H1 (cell line): ENCODE measurements around the gene CELSR3. TPM values are rescaled to one million over a fixed set of nuclear protein-coding genes. Genes with fewer than 3 reads are reported as not detected.

Experiments
- CTCF ChIA-PET: fragments of 300-600 bp; sonication (Branson Sonifier 250); formaldehyde crosslinking; loops from one replicate; lab custom pipeline; 2021; ENCODE audit not compliant: partially characterized antibody; lab: Charles Lee
- POLR2A ChIA-PET: fragments of 300-600 bp; sonication (Branson Sonifier 250); formaldehyde crosslinking; loops from one replicate; lab custom pipeline; 2021; ENCODE audit warnings: inconsistent platforms; ENCODE audit not compliant: partially characterized antibody; lab: Charles Lee
- DNase-seq, 2 experiments: peaks; one replicate each; pipeline versions ENCODE4 v3.0.0 to v3.0.0-alpha.2; 2010 to 2022; ENCODE audit warnings: low spot score in 2 of 2, low read depth in 1 of 2, mixed read lengths in 1 of 2
- FAIRE-seq: peaks from 2 replicates; lab custom pipeline; 2011; peaks lifted over from hg19 to GRCh38; lab: Jason Lieb, UNC
- H2AFZ ChIP-seq: 2 replicates; pipeline ENCODE4 v1.8.1; 2012; ENCODE audit warnings: low read length, inconsistent platforms
- H2AK5ac ChIP-seq: 2 replicates; pipeline ENCODE4 v1.6.1; 2013; ENCODE audit warnings: low read depth, low read length
- H2BK120ac ChIP-seq: replicated peaks from 2 replicates; pipeline ENCODE3; 2013; ENCODE audit warnings: low read depth, low read length, inconsistent platforms
- H2BK12ac ChIP-seq: 2 replicates; pipeline ENCODE4 v1.6.1; 2013; ENCODE audit warnings: low read depth, low read length
- H2BK15ac ChIP-seq: 2 replicates; pipeline ENCODE4 v1.6.1; 2013; ENCODE audit warnings: low read length
- H2BK20ac ChIP-seq: 2 replicates; pipeline ENCODE4 v1.6.1; 2013; ENCODE audit warnings: low read length
- H2BK5ac ChIP-seq: 2 replicates; pipeline ENCODE4 v1.6.1; 2013; ENCODE audit warnings: low read depth, low read length
- H3K14ac ChIP-seq: 2 replicates; pipeline ENCODE4 v1.6.1; 2013; ENCODE audit warnings: inconsistent platforms; ENCODE audit not compliant: insufficient read length
- H3K18ac ChIP-seq: 2 replicates; pipeline ENCODE4 v1.6.1; 2013; ENCODE audit warnings: low read length; ENCODE audit errors: extremely low read depth
- H3K23ac ChIP-seq: 2 replicates; pipeline ENCODE4 v1.6.1; 2013; ENCODE audit warnings: inconsistent platforms; ENCODE audit not compliant: insufficient read length
- H3K23me2 ChIP-seq: 2 replicates; pipeline ENCODE4 v1.6.1; 2013; ENCODE audit warnings: low read depth, low read length
- H3K27ac ChIP-seq: 2 replicates; pipeline ENCODE4 v1.6.1; 2011; ENCODE audit warnings: low read depth, low read length, inconsistent platforms
- H3K27me3 ChIP-seq, 4 experiments: replicated peaks in 1 of 4; 1 replicate in 1 of 4; 2 replicates in 3 of 4; pipeline versions ENCODE4 v1.6.1 to v1.8.1; 2011 to 2013; ENCODE audit warnings: low read length in 3 of 4, mild to moderate bottlenecking in 3 of 4, inconsistent platforms in 2 of 4, mixed read lengths in 2 of 4, moderate library complexity in 1 of 4; ENCODE audit not compliant: control insufficient read depth in 3 of 4, insufficient read depth in 3 of 4; ENCODE audit errors: extremely low read depth in 1 of 4
- H3K36me3 ChIP-seq, 4 experiments: 2 replicates each; pipeline versions ENCODE4 v1.6.1 to v1.8.1; 2011 to 2013; ENCODE audit warnings: mild to moderate bottlenecking in 4 of 4, low read length in 3 of 4, moderate library complexity in 2 of 4, control low read depth in 1 of 4, inconsistent platforms in 1 of 4; ENCODE audit not compliant: insufficient read depth in 4 of 4, control insufficient read depth in 2 of 4
- H3K4ac ChIP-seq: replicated peaks from 2 replicates; pipeline ENCODE3; 2013; ENCODE audit warnings: low read length, low read depth, mixed read lengths, inconsistent platforms; ENCODE audit not compliant: insufficient read length
- H3K4me1 ChIP-seq, 4 experiments: replicated peaks in 1 of 4; 1 replicate in 1 of 4; 2 replicates in 3 of 4; pipeline versions ENCODE4 v1.6.1 to v1.8.1; 2011 to 2013; ENCODE audit warnings: low read length in 3 of 4, inconsistent platforms in 2 of 4, mixed read lengths in 1 of 4; ENCODE audit not compliant: insufficient read depth in 4 of 4, control insufficient read depth in 3 of 4
- H3K4me2 ChIP-seq, 2 experiments: 2 replicates each; pipeline versions ENCODE4 v1.6.1 to v1.8.1; 2011 to 2013; ENCODE audit warnings: low read depth in 2 of 2, low read length in 2 of 2, control low read depth in 1 of 2, inconsistent platforms in 1 of 2, mild to moderate bottlenecking in 1 of 2; ENCODE audit not compliant: insufficient read depth in 1 of 2
- H3K4me3 ChIP-seq, 4 experiments: fragments of 200-600, 300-600 bp in 1 of 4; sonication (generic), shearing (Covaris generic), sonication (Bioruptor Twin) in 1 of 4; 2 replicates each; pipeline versions ENCODE4 v1.5.1 to v1.8.1; 2011 to 2016; ENCODE audit warnings: low read length in 4 of 4, low read depth in 3 of 4, control low read depth in 2 of 4, inconsistent platforms in 2 of 4, mild to moderate bottlenecking in 2 of 4, mixed read lengths in 1 of 4, moderate library complexity in 1 of 4; ENCODE audit not compliant: insufficient read depth in 2 of 4; ENCODE audit errors: extremely low read depth in 1 of 4
- H3K56ac ChIP-seq: replicated peaks from 2 replicates; pipeline ENCODE3; 2013; ENCODE audit warnings: low read depth, mild to moderate bottlenecking, mixed read lengths, low read length, inconsistent platforms; ENCODE audit not compliant: insufficient read length
- H3K79me1 ChIP-seq: 2 replicates; pipeline ENCODE4 v1.6.1; 2013; ENCODE audit warnings: low read depth, low read length, control low read depth
- H3K79me2 ChIP-seq, 2 experiments: 2 replicates each; pipeline versions ENCODE4 v1.6.1 to v1.8.1; 2012 to 2013; ENCODE audit warnings: low read length in 2 of 2, mild to moderate bottlenecking in 2 of 2, inconsistent platforms in 1 of 2; ENCODE audit not compliant: insufficient read depth in 2 of 2, control insufficient read depth in 1 of 2
- H3K9ac ChIP-seq, 4 experiments: replicated peaks in 1 of 4; 1 replicate in 1 of 4; 2 replicates in 3 of 4; pipeline versions ENCODE4 v1.6.1 to v1.8.1; 2011 to 2013; ENCODE audit warnings: low read depth in 3 of 4, low read length in 3 of 4, control low read depth in 2 of 4, mild to moderate bottlenecking in 2 of 4, moderate library complexity in 2 of 4, inconsistent platforms in 1 of 4; ENCODE audit errors: extremely low read depth in 1 of 4
- H3K9me3 ChIP-seq, 2 experiments: 2 replicates each; pipeline versions ENCODE4 v1.6.1 to v1.8.1; 2012 to 2013; ENCODE audit warnings: mild to moderate bottlenecking in 2 of 2, moderate library complexity in 2 of 2, control low read depth in 1 of 2, inconsistent platforms in 1 of 2, low read depth in 1 of 2, low read length in 1 of 2, mixed read lengths in 1 of 2; ENCODE audit not compliant: insufficient read depth in 2 of 2
- H4K20me1 ChIP-seq, 2 experiments: replicated peaks in 1 of 2; 2 replicates each; pipeline versions ENCODE3 to v1.8.1; 2011 to 2013; ENCODE audit warnings: inconsistent platforms in 2 of 2, low read length in 2 of 2, mild to moderate bottlenecking in 1 of 2; ENCODE audit not compliant: insufficient read depth in 2 of 2, control insufficient read depth in 1 of 2
- H4K5ac ChIP-seq: 2 replicates; pipeline ENCODE4 v1.6.1; 2013; ENCODE audit warnings: low read length, low read depth, mixed read lengths, inconsistent platforms; ENCODE audit not compliant: insufficient read length
- H4K8ac ChIP-seq: 2 replicates; pipeline ENCODE4 v1.8.0; 2013; ENCODE audit warnings: mild to moderate bottlenecking, moderate library complexity, low read length, inconsistent platforms; ENCODE audit not compliant: insufficient read depth; ENCODE audit errors: extremely low read depth
- H4K91ac ChIP-seq: replicated peaks from 2 replicates; pipeline ENCODE3; 2013; ENCODE audit warnings: low read length, mixed read lengths, inconsistent platforms; ENCODE audit not compliant: insufficient read length
- BCL11A ChIP-seq, 2 experiments: IDR thresholded peaks; one replicate each; pipeline ENCODE4 v1.6.1; 2011; ENCODE audit warnings: low read depth in 2 of 2, low read length in 2 of 2, mild to moderate bottlenecking in 2 of 2
- CBX5 ChIP-seq: fragments of 300-800, 300-1000 bp; sonication (generic); IDR thresholded peaks from 2 replicates; pipeline ENCODE4 v1.7.1; 2016; ENCODE audit warnings: antibody characterized with exemption, low read length, low read depth
- JUND ChIP-seq: IDR thresholded peaks from 2 replicates; pipeline ENCODE4 v1.6.1; 2011; ENCODE audit warnings: mild to moderate bottlenecking, improper control_type of control experiment, low read length
- NANOG ChIP-seq: IDR thresholded peaks from 2 replicates; pipeline ENCODE4 v1.6.1; 2011; ENCODE audit warnings: low read length, low read depth, mild to moderate bottlenecking, inconsistent platforms; ENCODE audit not compliant: insufficient read depth, poor library complexity, severe bottlenecking
- RBBP5 ChIP-seq: IDR thresholded peaks from 2 replicates; pipeline ENCODE4 v1.7.1; 2012; ENCODE audit warnings: low read depth, mild to moderate bottlenecking, inconsistent platforms, low read length, moderate library complexity, borderline replicate concordance
- SIX5 ChIP-seq: IDR thresholded peaks from 2 replicates; pipeline ENCODE4 v1.6.1; 2011; ENCODE audit warnings: mild to moderate bottlenecking, low read depth, low read length
- SRF ChIP-seq: IDR thresholded peaks from 2 replicates; pipeline ENCODE4 v1.6.1; 2011; ENCODE audit warnings: mild to moderate bottlenecking, low read depth, low read length, moderate library complexity
- SUZ12 ChIP-seq: fragments of 200-600 bp; sonication (generic); IDR thresholded peaks from 2 replicates; pipeline ENCODE4 v1.6.1; 2012; ENCODE audit warnings: mild to moderate bottlenecking, inconsistent platforms, low read length, moderate library complexity, mixed read lengths
- TBP ChIP-seq: IDR thresholded peaks from 2 replicates; pipeline ENCODE4 v1.6.1; 2011; ENCODE audit warnings: low read depth, low read length, improper control_type of control experiment
- WGBS, 2 experiments: shearing (Covaris generic) in 1 of 2; methylation state at CpG; one replicate each; pipeline versions ENCODE4 v1.1.6 to v1.1.7; 2013 to 2015; ENCODE audit warnings: low lambda C conversion rate in 2 of 2, mixed read lengths in 2 of 2, inconsistent platforms in 1 of 2, low coverage in 1 of 2, missing lambda C conversion rate in 1 of 2; ENCODE audit not compliant: insufficient replicate concordance in 2 of 2, insufficient coverage in 1 of 2, insufficient read length in 1 of 2; ENCODE audit errors: extremely low coverage in 1 of 2, missing lambda C conversion rate in 1 of 2; 5-methylcytosine and 5-hydroxymethylcytosine counted together
- polyA plus RNA-seq, 7 experiments: library from polyadenylated mRNA; depleted of rRNA in 3 of 7; stranded (reverse) in 5 of 7; unstranded in 2 of 7; fragments of >200 nt in 5 of 7; fragments of 200-250 nt in 2 of 7; gene quantifications; 1 replicate in 5 of 7; 2 replicates in 1 of 7; 4 replicates in 1 of 7; pipeline versions ENCODE4 v1.2.1 to v1.2.3, GENCODE V29; 2011 to 2013; ENCODE audit warnings: missing spikeins in 2 of 7, mixed read lengths in 2 of 7
- total RNA-seq: library from RNA; stranded (reverse); fragmentation: NEBNext Ultra II Directional; extraction: Animal tissue kit (Norgen Biotek cat#: 25700); gene quantifications from 2 replicates; pipeline ENCODE4 v1.2.1, GENCODE V29; 2021
- TF ChIP-seq, protein P1 (sequence below): IDR thresholded peaks from 2 replicates; pipeline ENCODE4 v1.6.1; 2012; ENCODE audit warnings: inconsistent platforms
- TF ChIP-seq, protein P2 (sequence below): IDR thresholded peaks from 2 replicates; pipeline ENCODE4 v1.6.1; 2012; ENCODE audit warnings: low read length, inconsistent platforms

The CELSR3 gene
- total and polyA plus RNA-seq, 2 of the 8 experiments (the other 6 are each of a cell fraction or from before 2014, with no cell fraction given), result 11.6 to 29.5 TPM

DNA sequence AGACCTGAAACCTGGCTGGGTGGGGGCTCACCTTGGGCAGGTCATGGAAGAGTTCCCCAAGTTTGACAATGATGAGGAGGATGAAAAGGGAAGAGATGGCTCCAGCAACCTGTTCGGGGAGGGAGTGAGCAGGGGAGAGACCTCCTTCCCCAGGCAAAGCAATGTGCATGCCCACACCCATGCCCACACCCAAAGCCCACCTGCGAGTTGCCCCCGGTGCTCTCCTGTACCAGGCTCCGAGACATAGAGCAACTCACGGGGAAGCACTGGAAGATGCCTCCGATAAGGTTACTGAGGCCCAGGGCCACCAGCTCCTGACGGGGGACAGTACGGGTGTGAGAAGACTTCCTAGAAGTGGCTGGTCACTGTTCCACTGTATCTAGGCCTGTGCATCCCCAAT, 32.3 kb downstream of the CELSR3 start:
- DNase-seq, result no peak
- CTCF ChIA-PET, result interaction anchor here (0.7 to 1.6 kb wide), 2 partner anchors 55 to 71 kb away, joined by 4 read pairs; partner anchors contain the start of gene NCKIPSD
- no peak overlapping the region for H2BK15ac ChIP-seq
- TF ChIP-seq TBP, result no peak
- no peak for TF ChIP-seq BCL11A (IDR thresholded peaks at IDR 0.05; ENCODE audit: low read depth in 2 of 2, low read length in 2 of 2)
- TF ChIP-seq, protein P1, sequence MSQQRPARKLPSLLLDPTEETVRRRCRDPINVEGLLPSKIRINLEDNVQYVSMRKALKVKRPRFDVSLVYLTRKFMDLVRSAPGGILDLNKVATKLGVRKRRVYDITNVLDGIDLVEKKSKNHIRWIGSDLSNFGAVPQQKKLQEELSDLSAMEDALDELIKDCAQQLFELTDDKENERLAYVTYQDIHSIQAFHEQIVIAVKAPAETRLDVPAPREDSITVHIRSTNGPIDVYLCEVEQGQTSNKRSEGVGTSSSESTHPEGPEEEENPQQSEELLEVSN, result no peak
- no peak for TF ChIP-seq SUZ12
- no peak for TF ChIP-seq NANOG
- no peak for TF ChIP-seq JUND
- no peak for TF ChIP-seq SIX5
- no peak for TF ChIP-seq CBX5
- TF ChIP-seq, protein P2, sequence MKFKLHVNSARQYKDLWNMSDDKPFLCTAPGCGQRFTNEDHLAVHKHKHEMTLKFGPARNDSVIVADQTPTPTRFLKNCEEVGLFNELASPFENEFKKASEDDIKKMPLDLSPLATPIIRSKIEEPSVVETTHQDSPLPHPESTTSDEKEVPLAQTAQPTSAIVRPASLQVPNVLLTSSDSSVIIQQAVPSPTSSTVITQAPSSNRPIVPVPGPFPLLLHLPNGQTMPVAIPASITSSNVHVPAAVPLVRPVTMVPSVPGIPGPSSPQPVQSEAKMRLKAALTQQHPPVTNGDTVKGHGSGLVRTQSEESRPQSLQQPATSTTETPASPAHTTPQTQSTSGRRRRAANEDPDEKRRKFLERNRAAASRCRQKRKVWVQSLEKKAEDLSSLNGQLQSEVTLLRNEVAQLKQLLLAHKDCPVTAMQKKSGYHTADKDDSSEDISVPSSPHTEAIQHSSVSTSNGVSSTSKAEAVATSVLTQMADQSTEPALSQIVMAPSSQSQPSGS, result no peak
- TF ChIP-seq RBBP5, result no peak
- no peak for TF ChIP-seq SRF

More for the DNA sequence above, 32.3 kb downstream of the CELSR3 start:
- Histone ChIP-seq H3K79me1 (peaks cover 7% of the 10 kb centered on the region), H3K18ac (no peak overlapping the region), H2BK12ac (no peak overlapping the region), H3K23ac (no peak overlapping the region), H4K91ac (no peak overlapping the region), H3K79me2 (peaks cover 0 to 9% of the 10 kb centered on the region in 2 experiments; a peak in 1 of 4 replicates), H3K9ac (no peak overlapping the region), H2AFZ (no peak overlapping the region), H3K27ac (no peak overlapping the region), H3K4me1 (peaks cover 0 to 2% (median 0%) of the 10 kb centered on the region in 4 experiments; a peak in 2 of 7 replicates), H3K4ac (no peak overlapping the region), H3K14ac (no peak overlapping the region), H3K9me3 (no peaks in the 10 kb centered on the region), H4K5ac (no peak overlapping the region), H4K20me1 (peaks cover 6 to 34% of the 10 kb centered on the region in 2 experiments), H3K4me2 (no peak overlapping the region), H3K27me3 (no peaks in the 10 kb centered on the region; a peak in 1 of 7 replicates), H3K4me3 (no peak overlapping the region), H3K36me3 (peaks cover 20 to 55% (median 34%) of the 10 kb centered on the region in 4 experiments), H2BK20ac (no peak overlapping the region), H2BK5ac (no peak overlapping the region), H4K8ac (no peak overlapping the region), H3K23me2 (0 out of 2 replicates have a peak, but pooled peaks cover 2% of the 10 kb centered on the region), H2BK120ac (no peak overlapping the region), H3K56ac (no peak overlapping the region), H2AK5ac (no peak overlapping the region)
- 92% methylated on average over 8 of the region's 8 CpGs; no CpG with 5 or more reads in 1 of the 2 experiments for WGBS, 2 experiments
- POLR2A ChIA-PET, result interaction anchor here (0.6 to 6.5 kb wide), 4 partner anchors 7 to 158 kb away, joined by 3 to 71 read pairs (median 4); partner anchors contain the start of gene TMEM89
- FAIRE-seq, result no peak
